ENCODE results near the gene ST3GAL4.

Gene ST3GAL4

DNA sequence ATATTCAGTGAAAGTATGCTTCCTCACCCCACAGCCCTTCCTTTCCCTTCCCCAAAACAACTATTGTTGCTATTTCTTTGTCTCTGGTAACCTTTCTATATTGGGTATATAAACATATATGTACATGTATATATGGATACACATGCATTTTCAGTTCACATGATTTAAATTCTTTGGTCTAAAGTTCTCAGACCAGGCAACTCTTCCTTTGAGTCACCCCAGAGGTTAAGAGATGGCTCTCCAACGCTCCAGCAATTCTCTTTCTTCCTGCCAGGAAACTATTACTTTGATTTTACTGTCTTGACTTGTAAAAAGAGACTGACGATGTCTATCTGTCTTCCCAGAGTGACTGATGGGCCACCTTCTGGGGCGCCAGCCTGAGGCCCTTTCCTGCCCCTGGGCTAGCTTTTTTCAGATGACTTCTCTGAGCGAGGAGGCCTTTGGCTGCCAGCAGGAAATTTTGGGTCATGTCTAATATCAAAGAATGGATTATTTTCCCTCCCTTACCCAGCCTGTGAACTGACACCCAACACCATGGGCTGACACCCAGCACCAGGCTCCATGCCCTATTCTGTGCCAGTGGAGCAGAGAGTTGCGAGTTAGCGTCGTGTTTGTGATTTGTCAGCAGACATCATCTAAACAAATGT lies 14.4 kb upstream of the ST3GAL4 start:
- no peak overlapping the region for H3K4me3 ChIP-seq (ENCODE audit: low read depth, low read length)
- TF ChIP-seq, protein P1, sequence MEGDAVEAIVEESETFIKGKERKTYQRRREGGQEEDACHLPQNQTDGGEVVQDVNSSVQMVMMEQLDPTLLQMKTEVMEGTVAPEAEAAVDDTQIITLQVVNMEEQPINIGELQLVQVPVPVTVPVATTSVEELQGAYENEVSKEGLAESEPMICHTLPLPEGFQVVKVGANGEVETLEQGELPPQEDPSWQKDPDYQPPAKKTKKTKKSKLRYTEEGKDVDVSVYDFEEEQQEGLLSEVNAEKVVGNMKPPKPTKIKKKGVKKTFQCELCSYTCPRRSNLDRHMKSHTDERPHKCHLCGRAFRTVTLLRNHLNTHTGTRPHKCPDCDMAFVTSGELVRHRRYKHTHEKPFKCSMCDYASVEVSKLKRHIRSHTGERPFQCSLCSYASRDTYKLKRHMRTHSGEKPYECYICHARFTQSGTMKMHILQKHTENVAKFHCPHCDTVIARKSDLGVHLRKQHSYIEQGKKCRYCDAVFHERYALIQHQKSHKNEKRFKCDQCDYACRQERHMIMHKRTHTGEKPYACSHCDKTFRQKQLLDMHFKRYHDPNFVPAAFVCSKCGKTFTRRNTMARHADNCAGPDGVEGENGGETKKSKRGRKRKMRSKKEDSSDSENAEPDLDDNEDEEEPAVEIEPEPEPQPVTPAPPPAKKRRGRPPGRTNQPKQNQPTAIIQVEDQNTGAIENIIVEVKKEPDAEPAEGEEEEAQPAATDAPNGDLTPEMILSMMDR (IDR thresholded peaks at IDR 0.05; ENCODE audit: borderline replicate concordance, insufficient read depth, low read depth, low read length), result no peak

DNA sequence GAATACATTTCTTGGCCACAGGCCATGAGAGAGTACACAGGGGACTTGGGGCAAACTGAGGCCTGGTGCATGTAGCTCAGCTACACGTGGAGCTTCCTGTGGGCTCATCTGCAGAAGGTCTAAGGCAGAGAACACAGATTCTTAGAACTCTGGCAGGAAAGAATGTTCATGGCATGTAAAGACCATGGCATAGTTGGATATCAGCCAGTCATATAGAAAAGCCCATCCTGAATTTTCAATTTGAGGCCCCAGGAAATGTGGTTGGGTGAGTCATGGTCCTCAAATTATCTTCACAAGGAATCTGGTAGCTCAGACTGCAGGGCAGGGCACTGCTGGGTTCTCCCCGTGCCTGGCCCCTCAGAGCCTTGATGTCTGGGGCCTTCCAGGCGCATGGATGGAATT lies 13.7 kb upstream of the ST3GAL4 start:
- TF ChIP-seq, protein P1 (IDR thresholded peaks at IDR 0.05; ENCODE audit: borderline replicate concordance, insufficient read depth, low read depth, low read length), result no peak
- no peak overlapping the region for H3K4me3 ChIP-seq (ENCODE audit: low read depth, low read length)

DNA sequence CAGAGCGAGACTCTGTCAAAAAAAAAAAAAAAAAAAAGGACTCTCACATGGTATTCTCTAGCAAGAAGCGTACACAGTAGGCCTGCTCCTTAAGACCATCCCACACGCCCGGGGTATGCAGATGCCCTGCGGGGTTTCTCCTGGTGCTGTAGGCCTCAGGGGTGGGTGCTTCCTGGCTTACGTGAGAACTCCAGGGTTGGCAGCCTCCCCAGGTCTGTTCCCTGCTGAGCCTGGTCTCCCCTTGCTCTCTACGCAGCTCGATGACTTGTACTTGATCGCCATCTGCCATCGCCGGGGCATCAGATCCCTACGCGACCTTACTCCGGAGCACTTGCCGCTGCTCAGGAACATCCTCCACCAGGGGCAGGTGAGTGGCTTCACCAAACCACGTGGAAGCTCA lies 12.4 kb upstream of the ST3GAL4 start:
- no peak overlapping the region for H3K4me3 ChIP-seq (ENCODE audit: low read depth, low read length)
- TF ChIP-seq, protein P1 (IDR thresholded peaks at IDR 0.05; ENCODE audit: borderline replicate concordance, insufficient read depth, low read depth, low read length), result no peak

DNA sequence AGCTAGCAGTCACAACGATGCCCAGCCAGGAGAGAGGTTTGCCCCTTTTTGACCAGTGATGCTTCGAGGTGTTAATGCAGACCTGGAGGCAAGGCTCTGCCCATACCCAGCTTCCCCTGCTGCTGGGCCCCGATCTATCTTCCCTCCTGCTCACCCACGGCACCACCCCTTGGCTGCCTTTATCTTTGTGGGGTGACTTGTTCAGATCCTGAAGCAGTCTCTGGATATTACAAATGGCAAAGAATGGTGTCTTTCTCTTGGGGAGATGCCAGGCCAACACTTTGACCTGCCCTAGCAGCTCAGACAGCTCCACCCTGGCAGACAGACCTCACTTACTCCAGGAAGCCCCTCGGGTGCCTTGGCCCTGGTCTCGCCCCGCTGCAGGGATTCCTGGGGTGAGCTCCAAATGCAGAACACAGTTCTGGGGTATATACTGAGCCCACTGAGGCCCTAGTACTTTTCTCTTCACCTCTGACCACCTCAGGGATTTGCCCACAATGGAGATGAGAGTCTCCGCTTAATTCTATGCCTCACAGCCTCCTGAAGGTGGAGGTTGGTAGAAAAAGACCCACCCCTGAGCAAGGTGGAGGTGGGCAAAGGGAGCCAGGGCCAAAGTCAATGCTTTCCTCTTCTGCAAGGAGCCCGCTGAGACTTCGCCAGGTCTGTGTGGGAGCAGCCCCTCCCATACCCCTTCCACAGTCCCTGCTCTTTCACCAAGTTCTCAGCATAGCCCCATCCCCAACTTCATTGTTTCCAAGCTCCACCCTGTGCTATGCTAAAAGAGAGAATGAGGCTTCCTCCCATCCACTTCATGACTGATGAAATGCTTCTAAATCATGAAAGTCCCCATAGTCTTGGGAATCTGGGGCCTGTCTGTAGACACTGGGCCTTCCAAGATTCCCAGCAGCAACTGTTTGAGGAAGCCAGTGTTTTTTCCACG lies 11.1 kb upstream of the ST3GAL4 start:
- no peak overlapping the region for H3K4me3 ChIP-seq (ENCODE audit: low read depth, low read length)
- TF ChIP-seq, protein P1 (IDR thresholded peaks at IDR 0.05; ENCODE audit: borderline replicate concordance, insufficient read depth, low read depth, low read length), result no peak

DNA sequence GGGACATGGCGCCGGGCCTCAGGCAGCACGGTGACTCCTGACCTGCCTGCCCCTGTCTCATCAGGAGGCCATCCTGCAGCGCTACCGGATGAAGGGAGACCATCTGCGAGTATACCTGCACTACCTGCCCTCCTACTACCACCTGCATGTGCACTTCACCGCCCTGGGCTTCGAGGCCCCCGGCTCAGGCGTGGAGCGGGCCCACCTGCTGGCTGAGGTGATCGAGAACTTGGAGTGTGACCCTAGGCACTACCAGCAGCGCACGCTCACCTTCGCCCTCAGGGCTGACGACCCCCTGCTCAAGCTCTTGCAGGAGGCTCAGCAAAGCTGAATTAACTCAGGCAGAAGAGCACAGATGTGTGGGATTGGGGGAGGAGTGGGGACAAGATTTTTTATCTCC lies 10.2 kb upstream of the ST3GAL4 start:
- TF ChIP-seq, protein P1 (IDR thresholded peaks at IDR 0.05; ENCODE audit: borderline replicate concordance, insufficient read depth, low read depth, low read length), result no peak
- no peak overlapping the region for H3K4me3 ChIP-seq (ENCODE audit: low read depth, low read length)

DNA sequence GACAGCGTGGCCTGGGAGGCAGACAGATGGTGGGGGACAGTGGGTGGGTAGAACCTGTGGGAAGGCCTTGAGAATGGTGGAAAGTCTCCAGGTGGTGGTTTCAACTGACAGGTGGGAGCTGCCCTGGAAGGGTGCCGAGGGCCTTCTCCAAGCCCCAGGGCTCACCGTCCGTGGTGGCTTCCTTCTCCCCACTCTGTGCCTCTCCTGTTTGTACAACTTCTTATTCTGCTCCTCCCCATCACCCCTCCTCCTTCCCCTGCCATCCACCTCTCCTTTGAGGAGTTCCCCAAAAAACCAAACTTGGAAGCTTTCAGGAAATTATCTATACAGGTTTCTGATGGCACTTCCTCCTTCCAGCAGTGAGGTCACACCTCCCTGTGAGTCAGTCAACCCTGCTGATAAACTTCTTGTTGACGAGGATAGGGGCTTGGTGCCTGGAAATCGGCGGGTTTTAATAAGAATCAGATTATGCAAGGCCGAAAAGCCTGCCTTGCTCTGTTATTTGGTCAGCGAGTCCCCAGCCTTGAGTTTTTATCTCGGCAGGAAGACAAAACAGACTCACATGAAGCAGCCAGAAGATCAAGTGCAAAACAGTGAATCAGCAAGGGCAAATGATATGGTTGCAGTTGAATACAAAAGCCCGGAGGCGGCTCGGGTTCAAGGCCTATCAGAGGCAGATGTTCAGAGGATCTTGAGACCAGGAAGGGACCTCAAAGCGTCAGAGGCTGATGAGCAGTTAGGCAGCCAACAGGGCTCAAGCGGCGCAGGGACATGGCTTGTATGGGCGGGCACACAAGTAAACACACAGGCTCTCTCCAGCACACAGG lies 9.5 kb upstream of the ST3GAL4 start:
- TF ChIP-seq, protein P1 (IDR thresholded peaks at IDR 0.05; ENCODE audit: borderline replicate concordance, insufficient read depth, low read depth, low read length), result no peak
- no peak overlapping the region for H3K4me3 ChIP-seq (ENCODE audit: low read depth, low read length)
